Measurements from ENCODE around the gene BABAM2.

BABAM2 gene

DNA sequence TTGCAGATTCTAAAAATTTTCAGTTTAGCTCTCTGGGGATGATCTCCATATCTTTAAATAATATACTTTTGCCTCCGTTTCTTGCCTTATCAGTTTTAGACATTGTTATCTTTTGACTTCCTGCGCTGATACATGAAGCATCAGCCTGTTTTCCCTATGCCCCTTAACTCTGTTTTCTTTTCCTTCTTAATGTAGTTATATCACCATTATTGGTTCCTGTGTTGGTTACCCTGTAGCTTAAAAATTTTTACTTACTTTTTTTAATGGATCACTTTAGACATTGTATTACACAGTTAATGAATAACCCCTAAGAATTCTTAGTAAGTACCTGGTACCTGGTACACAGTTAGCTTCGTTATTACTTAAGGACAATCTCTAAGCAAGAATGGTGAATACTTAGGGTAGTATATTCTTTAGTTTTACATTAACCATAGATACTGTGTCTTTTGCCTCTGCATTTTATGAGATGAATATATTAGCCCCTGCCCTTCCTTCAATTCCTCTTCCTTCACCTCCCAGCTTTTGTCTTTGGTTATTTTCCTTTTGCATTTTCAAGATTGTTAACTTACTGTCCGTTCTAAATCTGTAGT is 40.9 kb downstream of the BABAM2 start:
- DNase-seq = no peak
- intact Hi-C loops (cut with DNase I) = no loop called here

DNA sequence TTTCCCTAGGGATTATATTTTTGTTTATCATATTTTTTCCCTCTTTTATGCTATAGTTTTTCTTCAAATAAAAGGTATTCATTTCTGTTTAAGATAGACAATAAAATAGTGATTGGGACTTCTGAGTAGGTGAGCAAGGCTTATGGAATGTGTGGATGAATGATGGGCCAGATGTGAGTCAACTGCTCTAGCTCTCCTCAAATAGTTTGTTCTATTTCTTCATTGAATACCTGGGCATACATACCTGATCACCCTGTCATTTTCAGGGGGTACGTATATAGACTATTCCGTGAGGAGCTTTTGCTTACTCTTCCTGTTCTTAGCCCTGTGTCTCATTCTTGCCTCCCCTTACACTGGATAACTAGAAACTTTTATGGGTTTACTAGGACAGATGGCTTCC is 41.9 kb downstream of the BABAM2 start:
- intact Hi-C loops (cut with DNase I) = no loop called here
- DNase-seq = no peak

DNA sequence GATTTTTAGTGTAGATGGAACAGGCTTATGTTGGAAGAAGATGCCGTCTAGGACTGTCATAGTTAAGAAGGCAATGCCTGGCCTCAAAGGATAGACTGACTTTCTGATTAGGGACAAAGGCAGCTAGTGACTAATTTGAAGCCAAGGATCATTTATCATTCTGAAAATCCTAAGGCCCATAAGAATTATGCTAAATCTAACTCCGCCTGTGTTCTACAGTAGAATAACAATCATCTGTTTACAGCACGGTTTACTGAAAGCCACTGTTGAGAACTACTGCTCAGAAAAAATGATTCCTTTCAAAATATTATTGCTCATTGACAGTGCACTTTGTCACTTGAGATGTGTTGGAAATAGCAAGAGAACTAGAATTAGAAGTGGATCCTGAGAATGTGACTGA is 44.5 kb downstream of the BABAM2 start:
- no peak for DNase-seq
- intact Hi-C loops (cut with DNase I) = no loop called here

DNA sequence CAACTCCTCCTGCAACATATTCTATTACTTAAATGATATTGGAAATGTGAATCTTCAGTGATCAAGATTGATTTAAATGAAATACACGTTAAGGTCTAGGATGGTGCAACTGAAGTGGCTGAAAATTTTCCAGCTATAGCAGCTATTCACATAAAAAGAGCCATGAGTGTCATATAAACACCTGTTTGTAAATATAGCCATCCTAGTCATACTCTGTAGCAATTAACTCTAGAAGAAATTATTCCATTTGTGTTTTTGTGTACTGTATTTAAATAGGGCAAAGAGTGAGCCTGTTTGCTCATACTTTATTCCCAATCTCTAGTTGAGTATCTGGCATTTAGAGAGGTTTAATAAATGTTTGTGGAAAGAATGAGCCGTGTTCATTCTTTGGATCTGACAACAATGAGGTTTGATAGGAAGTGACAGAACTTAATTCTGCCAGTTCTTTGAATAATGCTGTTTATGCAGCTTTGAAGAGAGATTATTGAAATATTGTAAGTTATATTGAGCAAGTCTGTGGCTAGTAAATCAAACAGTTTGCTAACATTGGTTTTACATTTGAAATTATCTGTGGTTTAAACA is 49.7 kb downstream of the BABAM2 start:
- DNase-seq = no peak
- intact Hi-C loops (cut with DNase I) = no loop called here

DNA sequence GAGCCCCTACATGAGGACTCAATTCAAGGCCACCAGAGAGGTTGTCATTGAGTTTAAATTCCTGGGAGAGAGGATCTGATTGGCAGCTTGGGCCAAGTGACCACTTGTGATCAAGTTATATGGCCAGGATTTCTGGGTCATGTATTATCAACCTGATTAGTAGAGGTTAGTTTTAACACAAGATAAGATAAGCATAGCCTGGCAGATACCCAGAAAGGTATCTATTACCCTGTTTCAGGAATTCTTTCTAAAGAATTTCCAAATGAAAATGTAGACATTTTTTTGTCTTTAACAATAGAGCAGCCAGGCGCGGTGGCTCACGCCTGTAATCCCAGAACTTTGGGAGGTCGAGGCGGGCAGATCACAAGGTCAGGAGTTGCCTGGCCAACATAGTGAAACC is 50.5 kb downstream of the BABAM2 start:
- DNase-seq = no peak
- intact Hi-C loops (cut with DNase I) = no loop called here

DNA sequence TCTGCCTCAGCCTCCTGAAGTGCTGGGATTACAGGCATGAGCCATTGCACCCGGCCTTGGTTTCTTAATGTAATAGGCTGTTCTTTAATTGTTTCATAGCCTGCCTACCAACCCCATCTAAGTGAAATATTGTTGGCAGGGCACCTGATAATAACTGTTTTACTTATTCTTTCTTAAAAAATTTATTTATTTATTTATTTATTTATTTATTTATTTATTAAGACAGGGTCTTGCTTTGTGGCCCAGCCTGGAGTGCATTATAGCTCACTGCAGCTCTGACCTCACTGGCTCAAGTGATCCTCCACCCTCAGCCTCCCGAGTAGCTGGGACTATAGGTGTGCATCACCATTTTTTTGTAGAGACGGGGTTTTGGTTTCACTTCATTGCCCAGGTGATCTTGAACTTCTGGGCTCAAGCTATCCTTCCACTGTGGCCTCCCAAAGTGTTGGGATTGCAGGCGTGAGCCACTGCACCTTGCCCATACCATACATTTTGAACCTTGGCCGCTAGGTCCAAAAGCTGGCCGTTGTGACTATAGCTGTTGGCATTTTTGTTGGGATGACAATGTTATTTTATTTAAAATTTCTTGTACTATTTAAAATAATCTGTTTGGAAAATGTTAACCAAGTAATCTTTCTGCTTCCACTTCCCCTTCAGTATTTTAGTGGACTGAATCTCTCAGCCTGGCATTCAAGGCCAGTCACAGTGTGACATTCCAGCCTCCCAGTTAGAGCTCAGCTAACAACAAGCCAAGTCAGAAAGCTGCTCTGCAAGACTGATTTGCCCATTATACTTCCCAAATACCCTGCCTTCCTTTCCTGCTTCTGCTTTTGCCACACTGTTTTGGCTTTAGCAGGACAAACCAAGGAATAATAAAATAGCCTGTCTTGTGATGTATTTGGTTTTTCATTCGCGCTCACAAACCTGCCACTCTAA is 52.4 kb downstream of the BABAM2 start:
- intact Hi-C loops (cut with DNase I) = no loop called here
- no peak for DNase-seq

DNA sequence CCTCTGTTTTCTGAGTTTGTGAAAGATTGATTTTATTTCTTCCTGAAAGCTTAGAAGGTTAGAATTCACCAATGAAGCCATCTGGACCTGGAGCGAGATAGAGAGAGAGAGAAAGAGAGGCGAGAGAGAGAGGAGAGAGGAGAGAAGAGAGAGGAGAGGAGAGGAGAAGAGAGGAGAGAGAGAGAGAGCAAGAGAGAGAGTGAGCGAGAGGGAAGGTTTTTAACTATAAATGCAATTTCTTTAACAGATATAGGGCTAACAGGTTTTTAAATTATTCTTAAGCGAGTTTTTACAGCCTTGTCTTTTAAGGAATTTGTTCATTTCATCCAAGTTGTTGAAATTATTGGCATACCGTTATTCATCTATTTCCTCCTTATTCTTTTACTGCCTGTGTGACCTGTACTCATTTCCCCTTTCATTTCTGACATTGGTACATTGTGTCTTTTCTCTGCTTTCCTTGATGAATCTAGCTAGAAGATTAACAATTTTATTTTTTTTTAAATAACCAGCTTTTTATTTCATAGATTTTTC is 56.1 kb downstream of the BABAM2 start:
- intact Hi-C loops (cut with DNase I) = no loop called here
- DNase-seq = no peak

DNA sequence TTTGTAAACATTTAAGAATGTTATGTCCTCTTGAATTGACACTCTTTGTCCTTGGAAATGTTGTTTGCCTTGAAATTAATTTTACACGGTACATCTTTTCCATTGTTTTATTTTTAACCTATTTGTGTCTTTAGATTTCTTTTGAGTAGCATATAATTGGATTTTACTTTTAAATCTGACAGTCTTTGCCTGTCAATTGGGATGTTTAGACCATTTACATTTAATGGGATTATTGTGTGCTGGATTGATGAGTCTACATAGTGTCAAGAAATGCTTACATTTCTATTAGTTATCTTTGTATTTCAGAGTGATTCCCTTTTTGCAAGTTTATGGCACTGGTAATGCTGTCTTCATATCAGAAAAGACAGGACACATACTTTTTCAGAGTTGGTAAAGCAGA is 61.5 kb downstream of the BABAM2 start:
- DNase-seq = no peak
- intact Hi-C loops (cut with DNase I) = no loop called here

DNA sequence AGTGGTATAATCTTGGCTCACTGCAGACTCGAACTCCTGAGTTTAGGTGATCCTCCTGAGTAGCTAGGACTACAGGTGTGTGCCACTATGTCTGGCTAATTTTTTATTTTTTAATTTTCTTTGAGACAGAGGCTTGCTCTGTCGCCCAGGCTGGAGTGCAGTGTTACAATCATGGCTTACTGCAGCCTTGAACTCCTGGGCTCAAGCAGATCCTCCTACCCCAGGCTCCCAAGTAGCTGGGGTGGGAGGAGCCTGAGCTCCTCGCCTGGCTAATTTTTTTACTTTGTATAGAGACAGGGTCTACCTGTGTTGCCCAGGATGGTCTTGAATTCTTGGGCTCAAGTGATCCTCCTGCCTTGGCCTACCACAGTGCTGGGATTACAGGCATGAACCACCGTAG is 62.5 kb downstream of the BABAM2 start:
- intact Hi-C loops (cut with DNase I) = no loop called here
- DNase-seq = no peak

DNA sequence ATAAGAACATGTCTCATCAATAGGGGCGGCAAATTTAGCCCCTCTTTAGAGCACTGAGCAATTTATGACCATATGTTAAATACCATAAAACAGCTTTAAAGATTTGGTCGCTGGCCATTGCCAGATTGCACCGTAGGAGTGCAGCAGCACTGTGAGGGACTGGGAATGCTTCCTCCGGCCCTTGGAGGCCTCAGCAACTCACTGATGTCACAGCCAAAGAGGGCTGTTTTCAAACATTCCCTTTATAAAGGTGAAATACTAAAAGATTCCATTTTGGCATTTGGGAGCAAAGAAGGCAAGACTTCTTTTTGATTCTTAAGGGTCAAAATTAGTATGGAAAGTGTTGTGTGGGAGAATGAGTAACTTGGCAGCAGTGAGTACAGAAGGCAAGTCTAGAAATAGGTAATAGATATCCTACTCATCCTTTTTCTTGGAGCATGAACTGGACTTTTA is 63.7 kb downstream of the BABAM2 start:
- DNase-seq = no peak
- intact Hi-C loops (cut with DNase I) = no loop called here

DNA sequence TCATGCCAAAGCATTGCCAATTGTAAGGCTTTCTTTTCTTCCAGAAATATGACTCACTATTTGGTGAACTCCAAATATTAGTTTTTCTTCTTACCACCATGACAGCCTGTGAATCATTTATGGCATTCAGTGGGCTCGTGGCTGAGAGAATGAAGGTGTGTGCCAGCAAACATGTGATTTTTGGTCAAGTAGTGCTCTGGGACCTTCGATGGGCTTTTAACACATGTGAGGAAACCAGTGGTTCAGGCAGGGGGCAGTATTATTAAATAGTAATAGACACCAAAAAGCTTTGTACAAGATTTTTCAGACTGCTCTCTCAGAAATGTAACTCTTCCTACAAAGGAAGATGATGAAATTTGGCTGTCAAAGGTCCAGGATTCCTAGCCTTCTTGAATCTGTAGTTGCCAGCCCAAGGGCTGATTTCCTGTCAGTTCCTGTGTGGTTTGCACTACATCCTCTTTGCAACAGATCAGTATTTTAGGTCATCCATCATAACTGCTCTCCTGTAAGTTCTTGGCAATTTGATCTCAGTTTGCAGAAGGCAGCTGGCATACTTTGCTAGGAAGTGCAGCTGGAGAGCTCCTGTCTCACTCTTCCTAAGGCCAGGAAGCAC is 64.3 kb downstream of the BABAM2 start:
- DNase-seq = peak in 15 of 42 donors; percentile 11 to 67 (median 25)
- intact Hi-C loops (cut with DNase I) = no loop called here

DNA sequence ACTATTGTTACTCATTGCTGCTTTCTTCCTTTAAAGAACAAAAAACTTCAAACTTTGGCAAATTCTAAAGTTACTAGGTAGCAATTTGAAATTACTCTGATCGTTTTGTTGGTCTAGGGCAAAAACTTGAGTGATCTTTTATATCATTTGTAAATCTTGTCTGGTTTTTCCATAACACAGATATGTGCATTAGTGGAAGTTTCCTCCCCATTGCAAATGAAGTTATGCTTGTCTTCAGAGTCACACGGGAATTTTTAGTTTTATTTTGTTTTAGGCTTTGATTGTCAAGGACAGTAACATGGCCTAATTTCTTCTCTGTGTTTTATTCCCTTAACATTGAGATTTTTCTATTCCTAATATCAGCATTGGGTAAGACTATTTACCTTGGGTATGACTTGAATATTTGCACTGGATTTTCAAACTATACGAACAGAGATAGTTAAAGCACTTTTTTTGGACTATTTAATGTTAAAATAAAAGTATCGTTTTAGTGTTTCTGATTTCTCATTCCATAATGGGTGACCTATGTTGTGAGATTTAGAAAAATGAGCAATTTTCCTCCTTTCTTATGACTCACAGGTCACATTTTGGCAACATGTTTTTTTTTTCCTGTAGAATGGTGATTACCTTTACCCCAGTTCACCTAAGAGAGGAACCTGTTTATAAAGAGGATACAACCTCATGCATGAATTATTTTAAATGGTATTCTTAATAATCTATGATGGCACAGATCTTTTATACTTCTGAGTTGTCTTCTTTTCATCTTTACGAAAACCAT is 65.0 kb downstream of the BABAM2 start:
- intact Hi-C loops (cut with DNase I) = no loop called here
- no peak for DNase-seq

DNA sequence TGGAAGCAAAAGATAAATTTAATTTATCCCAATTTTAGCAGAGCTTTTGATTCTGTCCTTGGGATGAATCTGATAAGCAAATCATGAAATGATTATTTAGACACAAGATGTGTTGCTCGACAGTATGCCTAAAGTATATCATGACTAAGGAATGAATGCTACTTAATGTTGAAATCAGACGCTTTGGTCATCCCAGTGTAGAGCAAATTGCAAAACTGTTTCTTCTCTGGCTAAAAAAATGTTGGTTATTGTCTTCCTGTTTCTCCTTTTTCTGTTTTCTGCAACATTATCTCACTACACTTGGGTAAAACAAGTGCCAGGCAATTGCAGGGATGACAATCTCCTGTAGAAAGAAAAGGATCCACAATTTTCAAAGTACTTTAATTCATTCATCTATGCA is 66.4 kb downstream of the BABAM2 start:
- intact Hi-C loops (cut with DNase I) = no loop called here

DNA sequence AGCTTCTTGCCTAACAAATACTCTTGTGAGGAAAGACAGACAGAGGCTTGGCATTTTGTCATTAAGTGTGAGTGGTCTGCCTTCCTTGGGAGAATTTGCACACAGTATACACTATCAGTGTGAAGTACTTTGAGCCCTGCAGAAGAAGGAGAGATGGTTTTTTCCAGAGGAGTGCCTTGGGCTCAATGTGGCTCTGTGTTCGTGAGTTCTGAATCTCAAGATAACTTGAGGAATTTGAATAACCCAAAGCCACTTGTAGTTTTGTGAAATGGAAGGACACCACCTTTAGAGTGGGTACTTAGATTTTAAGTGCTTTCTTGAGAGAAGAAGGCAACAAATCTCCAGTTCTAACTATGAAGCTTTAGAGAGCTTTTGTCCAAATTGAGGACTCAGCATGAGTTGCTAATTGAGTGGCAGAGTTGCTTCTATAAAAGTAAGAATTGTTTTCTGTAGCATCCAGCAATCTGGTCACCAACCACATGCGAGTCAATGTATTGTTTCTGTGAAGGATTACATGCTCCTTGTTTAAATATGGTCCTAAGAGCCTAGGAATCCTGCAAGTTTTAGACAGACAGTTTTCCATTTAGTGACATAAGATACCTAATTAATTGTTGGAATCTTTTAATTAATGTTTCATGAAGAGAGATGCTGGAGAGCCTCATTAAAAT is 68.3 kb downstream of the BABAM2 start:
- intact Hi-C loops (cut with DNase I) = no loop called here
- no peak for DNase-seq

More for the DNA sequence above, 66.4 kb downstream of the BABAM2 start:
- DNase-seq = no peak

DNA sequence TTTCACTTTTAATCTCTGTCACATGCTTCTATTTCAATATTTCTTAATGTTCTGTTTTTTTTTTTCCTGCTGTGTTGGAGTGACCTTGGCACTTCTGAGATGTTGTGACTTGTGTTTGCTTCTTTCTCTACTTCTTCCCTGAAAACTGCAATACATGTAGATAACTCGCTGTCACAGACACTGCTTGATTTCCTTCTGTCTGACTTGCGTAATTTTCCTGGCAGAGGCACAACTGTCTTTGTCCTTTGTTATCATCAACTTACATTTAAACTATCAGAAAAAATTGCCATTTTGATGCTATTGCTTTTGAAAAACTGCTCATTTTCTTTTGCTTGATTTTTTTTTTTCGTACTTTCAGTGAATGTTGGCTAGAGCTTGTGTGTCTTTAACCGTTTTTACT is 69.0 kb downstream of the BABAM2 start:
- DNase-seq = peak in 13 of 42 donors; percentile 9 to 59 (median 31)
- intact Hi-C loops (cut with DNase I) = no loop called here

DNA sequence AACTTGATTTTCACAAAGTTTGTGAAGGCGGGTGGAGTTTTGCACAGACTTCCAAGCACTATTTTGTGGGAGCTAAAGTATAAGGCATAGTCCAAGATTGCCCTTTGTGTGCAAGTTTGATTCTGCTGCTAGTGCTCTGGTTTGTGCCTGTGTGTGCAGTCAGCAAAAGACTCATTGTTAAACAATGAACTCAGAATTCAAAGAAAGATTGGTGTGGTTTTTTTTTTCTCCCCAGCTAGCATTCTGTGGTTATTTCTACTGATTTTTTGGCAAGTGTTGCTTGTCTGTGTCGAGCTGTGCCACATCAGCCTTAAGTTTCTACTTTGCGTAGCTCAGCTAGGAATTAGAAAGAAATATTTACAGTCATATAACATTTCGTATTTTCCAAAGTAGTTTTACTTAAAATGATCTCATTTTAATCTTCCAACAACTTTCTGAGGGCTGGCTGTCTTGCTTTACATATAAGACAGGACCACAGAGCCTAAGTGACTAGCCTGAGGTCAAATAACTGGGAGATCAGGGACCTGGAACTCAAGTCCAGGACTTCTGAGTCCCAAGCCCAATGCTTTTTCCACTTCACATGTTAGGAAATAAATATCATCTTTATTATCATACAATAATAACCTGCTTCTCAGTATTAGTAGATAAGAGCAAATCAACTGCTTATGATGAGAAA is 69.8 kb downstream of the BABAM2 start:
- no peak for DNase-seq

DNA sequence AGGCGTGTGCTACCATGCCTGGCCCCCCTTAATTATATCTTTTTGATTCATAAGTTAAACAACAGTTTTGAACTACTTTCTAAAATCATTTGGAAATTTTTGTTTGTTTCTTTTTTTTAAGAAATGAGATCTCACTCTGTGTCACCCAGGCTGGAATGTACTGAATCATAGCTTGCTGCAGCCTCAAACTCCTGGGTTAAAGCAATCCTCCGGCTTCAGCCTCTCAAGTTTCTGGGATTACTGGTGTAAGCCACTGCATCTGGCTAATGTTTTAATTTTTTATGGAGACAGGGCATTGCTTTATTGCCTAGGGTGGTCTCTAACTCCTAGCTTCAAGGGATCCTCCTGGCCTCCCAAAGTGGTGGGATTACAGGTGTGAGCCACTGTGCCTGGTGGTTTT is 71.5 kb downstream of the BABAM2 start:
- intact Hi-C loops (cut with DNase I) = no loop called here
- DNase-seq = no peak

More for the DNA sequence above, 69.8 kb downstream of the BABAM2 start:
- intact Hi-C loops (cut with DNase I) = no loop called here

DNA sequence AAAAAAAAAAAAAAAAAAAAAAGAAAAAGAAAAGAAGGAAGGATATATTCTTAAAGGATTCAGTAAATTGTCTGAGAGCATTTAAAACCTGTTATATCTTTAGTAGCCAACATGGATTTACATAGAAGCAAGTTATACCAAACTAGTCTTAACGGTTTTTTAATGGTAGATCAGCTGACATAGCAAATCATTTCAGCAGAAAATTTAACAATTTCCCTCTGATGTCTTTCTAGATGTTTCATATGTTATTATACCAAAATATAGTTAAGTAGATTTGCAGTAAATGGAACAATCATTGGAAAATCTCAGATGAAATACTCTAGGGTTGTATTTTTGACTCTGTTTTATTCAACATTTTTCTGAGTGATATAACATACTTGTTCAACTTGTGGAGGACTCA is 72.9 kb downstream of the BABAM2 start:
- DNase-seq = no peak
- intact Hi-C loops (cut with DNase I) = no loop called here

All from head of caudate nucleus (tissue), 42 donors.